Measurements from ENCODE around the gene AGL. TPM values are rescaled to one million over a fixed set of nuclear protein-coding genes. Genes with fewer than 3 reads are reported as not detected.
"Not testable (repeated sequence)": the region's sequence is repeated elsewhere in the genome, so short reads cannot be mapped to it uniquely, and the experiment has no call there.

AGL gene
- total RNA-seq, 2 donors from 2014 or later, result 37.6 to 39.0 TPM

DNA sequence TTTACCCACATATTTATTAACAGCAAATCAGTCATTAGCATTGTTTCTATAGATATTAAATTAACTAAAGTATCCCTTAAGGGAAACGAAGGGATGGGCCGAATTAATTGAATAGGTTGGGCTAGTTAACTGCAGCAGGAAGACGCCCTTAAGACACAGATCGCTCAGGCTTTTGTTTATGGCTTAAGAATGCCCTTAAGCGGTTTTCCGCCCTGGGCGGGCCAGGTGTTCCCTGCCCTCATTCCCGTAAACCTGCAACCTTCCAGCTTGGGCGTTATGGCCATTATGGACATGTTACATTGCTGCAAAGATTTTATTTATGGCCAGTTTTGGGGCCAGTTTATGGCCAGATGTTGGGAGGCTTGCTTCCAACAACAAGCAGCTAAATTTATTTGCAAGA is 5.0 kb upstream of the AGL start:
- intact Hi-C loops (cut with DNase I); ATAC-seq; DNase-seq: not testable (repeated sequence)

GRCh38 chr1:99849413-99849743 is 783 bp upstream of the AGL start:
- DNase-seq (no peak), ATAC-seq (peak; percentile 6 to 24)
- intact Hi-C loops (cut with DNase I), result no loop called here

- intact Hi-C loops (cut with DNase I), result loop anchor here in 1 of 2 donors (5.0 kb wide), 1 partner anchor 38 kb away; no protein-coding TSS in a partner anchor
- DNase-seq (no peak), ATAC-seq (peak; percentile 12 to 24)
These were observed 514 bp downstream of the AGL start for GRCh38 chr1:99850459-99851291.

- DNase-seq (no peak), ATAC-seq (no peak)
- intact Hi-C loops (cut with DNase I), result loop anchor here in 1 of 2 donors (5.0 kb wide), 1 partner anchor 40 kb away; no protein-coding TSS in a partner anchor
These were observed 1.8 kb downstream of the AGL start for GRCh38 chr1:99851850-99852454.

- intact Hi-C loops (cut with DNase I), result loop anchor here in 1 of 2 donors (5.0 kb wide), 1 partner anchor 40 kb away; no protein-coding TSS in a partner anchor
- DNase-seq (no peak), ATAC-seq (no peak)
These were observed 2.5 kb downstream of the AGL start for GRCh38 chr1:99852648-99853047.

- no peak for DNase-seq
- peak in 1 of 2 donors; percentile 81 for ATAC-seq
- intact Hi-C loops (cut with DNase I), result no loop called here
These were observed 5.8 kb downstream of the AGL start for GRCh38 chr1:99855914-99856450.

GRCh38 chr1:99857041-99857440 is 6.9 kb downstream of the AGL start:
- DNase-seq; intact Hi-C loops (cut with DNase I); ATAC-seq: not testable (repeated sequence)

DNA sequence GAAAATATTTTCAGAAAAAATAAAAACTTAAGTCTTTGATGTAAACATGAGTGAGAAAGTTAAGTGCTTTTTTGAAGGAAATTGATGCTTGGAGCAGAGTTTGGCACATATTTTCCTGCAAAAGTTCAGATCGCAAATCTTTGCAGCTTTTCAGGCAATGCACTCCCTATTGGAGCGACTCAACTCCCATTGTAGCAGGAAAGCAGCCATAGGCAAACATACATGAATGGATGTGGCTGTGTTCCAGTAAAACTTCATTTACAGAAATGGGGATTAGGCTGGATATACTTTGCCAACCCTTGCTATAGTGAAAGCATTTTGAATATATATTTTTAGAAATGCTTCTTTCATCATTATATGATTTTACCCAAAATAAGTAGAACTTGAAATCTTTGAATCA is 8.1 kb downstream of the AGL start:
- no peak for DNase-seq
- intact Hi-C loops (cut with DNase I), result no loop called here
- no peak for ATAC-seq

GRCh38 chr1:99858881-99859280 is 8.7 kb downstream of the AGL start:
- DNase-seq, result no peak
- intact Hi-C loops (cut with DNase I), result no loop called here
- no peak for ATAC-seq

GRCh38 chr1:99860703-99861102 is 10.5 kb downstream of the AGL start:
- intact Hi-C loops (cut with DNase I), result no loop called here
- ATAC-seq, result no peak
- DNase-seq, result no peak

DNA sequence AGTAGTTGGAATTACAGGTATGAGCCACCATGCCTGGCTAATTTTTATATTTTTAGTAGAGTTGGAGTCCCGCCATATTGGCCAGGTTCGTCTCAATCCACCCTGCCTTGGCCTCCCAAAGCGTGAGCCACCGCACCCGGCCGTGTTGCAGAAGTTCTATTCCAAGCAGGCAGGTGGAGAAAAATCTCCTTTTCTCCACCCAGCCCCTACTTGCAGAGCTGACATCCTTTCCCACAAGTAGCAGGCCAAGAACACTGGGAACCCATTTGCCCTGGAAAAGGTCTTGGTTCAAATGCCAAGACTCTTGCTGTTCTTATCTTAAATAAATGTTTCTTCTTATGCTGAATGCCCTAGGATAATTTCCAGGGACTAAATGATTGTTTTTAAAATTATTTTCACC is 17.5 kb downstream of the AGL start:
- DNase-seq (no peak), ATAC-seq (no peak)
- intact Hi-C loops (cut with DNase I), result no loop called here

DNA sequence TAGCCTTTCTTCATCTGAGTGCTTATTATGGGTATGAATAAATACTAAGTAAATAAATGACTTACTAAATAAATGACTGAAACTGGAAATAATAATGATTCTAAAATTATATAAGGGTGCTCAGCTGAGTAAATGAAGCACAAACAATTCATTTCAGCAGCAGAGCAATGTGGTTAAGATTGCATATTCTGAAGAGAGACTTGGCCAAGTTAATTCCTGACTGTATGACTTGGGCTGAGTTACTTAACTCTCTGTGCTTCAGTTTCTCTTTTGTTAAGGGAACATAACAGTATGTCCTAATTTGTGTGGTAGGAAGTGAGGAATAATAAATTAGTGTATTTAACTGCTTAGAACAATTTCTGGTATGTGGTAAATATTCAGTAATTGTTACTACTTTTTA is 19.1 kb downstream of the AGL start:
- ATAC-seq (no peak), DNase-seq (no peak)
- intact Hi-C loops (cut with DNase I), result no loop called here

DNA sequence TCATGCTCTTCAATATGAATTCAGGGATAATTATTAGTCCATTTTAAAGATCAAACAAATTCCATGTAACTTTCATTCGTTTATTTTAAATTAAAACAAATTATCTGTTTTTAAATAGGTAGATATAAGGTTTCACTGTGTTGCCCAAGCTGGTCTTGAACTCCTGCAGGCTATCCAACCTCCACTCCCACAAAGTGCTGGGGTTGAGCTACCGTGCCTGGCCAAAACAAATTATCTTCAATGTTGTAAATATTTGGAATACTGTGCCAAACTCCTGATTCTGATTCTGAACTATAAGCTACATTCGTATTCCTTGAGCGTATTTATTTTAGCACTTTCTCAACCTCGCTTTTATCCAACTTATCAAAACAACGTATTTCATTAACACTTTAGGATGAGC is 19.6 kb downstream of the AGL start:
- intact Hi-C loops (cut with DNase I), result no loop called here

DNA sequence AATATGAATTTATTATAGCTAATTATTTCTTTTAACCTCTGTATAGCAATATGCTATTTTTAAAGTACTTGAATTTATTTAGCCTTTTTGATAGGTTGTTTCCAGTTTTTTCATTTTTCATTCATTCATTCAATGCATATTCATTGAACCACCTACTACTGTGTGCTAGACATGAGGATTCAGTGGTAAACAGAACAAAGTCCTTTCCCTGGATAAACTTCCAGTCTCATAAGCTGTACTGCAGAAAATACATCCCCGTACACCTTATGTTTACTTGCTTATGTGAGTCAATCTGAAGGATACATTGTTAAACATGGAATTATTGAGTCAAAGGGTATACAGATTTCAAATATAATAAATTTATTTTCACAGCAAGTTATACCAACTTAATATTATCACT is 21.9 kb downstream of the AGL start:
- intact Hi-C loops (cut with DNase I), result no loop called here
- no peak for DNase-seq
- ATAC-seq, result no peak

More for the DNA sequence above, 19.6 kb downstream of the AGL start:
- ATAC-seq, result no peak
- no peak for DNase-seq

DNA sequence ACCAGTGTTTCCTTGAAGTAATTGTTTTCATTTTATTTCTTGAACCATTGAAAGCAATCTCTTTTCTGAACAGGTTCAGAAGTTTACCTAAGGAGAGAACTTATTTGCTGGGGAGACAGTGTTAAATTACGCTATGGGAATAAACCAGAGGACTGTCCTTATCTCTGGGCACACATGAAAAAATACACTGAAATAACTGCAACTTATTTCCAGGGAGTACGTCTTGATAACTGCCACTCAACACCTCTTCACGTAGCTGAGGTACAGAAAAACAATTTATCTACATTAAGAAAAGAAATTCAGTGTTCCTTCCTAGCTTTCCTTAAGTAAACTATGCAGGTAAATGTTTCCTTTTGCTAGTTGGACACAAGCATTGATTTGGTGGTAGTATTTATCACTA is 27.4 kb downstream of the AGL start:
- no peak for DNase-seq
- no peak for ATAC-seq
- intact Hi-C loops (cut with DNase I), result no loop called here

DNA sequence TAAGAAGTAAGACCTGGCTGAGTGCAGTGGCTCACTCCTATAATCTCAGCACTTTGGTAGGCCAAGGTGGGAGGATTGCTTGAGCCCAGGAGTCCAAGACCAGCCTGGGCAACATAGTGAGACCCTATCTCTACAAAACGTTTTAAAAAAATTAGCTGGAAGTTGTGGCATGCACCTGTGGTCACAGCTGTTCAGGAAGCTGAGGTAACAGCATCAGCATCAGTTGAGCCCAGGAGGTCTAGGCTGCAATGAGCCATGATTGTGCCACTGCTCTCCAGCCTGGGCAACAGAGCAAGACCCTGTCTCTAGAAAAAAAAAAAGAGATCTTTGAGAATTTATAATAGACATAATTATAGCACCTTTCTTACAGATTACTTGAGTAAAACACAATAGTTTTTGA is 36.0 kb downstream of the AGL start:
- no peak for DNase-seq
- intact Hi-C loops (cut with DNase I), result loop anchor here in 1 of 2 donors (10.0 kb wide), 1 partner anchor 259 kb away; no protein-coding TSS in a partner anchor
- no peak for ATAC-seq

DNA sequence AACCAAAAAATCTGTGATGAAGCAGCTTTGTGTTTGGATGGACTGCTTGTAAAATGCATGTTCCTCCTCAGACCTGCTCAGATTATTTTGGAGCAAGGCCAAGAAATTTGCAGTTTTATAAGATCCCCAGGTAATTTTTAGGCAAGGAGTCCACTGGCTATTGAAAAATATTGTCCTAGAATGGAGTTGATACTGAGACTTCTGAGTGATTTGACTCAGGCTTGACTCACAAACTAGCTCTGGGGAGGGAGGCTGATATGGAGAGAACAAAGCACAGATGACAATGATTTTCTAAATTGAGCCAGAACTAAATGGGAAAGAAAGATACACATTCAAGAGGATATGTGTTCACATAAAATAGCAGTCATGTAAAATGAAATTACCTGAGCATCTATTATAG is 36.7 kb downstream of the AGL start:
- no peak for DNase-seq
- no peak for ATAC-seq
- intact Hi-C loops (cut with DNase I), result loop anchor here in 1 of 2 donors (10.0 kb wide), 1 partner anchor 258 kb away; no protein-coding TSS in a partner anchor

DNA sequence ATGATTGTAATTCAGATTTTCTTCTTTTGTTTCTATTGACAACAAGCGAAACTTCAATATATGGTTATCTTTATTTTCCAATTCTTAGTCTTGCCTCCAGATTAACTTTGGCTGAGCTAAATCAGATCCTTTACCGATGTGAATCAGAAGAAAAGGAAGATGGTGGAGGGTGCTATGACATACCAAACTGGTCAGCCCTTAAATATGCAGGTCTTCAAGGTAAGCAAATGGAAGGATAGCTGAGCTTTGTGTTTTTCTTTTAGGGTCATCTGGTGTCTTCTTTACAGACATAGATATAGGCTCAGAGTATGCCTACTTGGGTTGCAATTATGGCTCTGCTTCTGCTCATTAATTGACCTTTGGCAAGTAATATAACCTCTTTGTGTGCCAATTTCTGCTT is 37.7 kb downstream of the AGL start:
- intact Hi-C loops (cut with DNase I), result loop anchor here in 1 of 2 donors (10.0 kb wide), 1 partner anchor 257 kb away; no protein-coding TSS in a partner anchor
- ATAC-seq (no peak), DNase-seq (no peak)

DNA sequence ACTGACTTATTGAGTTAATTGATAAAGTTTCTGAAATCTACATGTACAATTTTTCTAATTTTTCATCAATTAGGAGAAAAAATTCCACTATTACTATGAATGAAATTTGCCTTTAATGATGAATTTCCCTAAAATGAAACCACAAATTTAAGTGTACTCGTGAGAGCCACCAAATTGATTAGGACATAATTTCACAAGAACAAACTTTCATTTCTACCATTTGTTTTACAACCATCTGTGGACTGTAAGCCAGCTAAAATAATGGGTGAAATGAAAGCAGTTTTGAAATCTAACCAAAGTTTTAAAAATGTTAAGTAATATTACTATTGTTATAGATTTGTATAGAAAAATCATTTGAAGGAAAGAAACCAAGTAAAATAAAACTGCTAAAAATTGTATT is 41.8 kb downstream of the AGL start:
- intact Hi-C loops (cut with DNase I), result no loop called here
- ATAC-seq (no peak), DNase-seq (no peak)

- ATAC-seq; intact Hi-C loops (cut with DNase I); DNase-seq: not testable (repeated sequence)
These were observed 53.1 kb downstream of the AGL start for GRCh38 chr1:99903278-99903677.

Measured in left cardiac atrium (tissue), 4 donors.